Hepatocyte (in vitro differentiated cells): Measurements from ENCODE around the gene TTC32.

ENCODE experiments used
- EZH2 ChIP-seq: fragments of 200-600 bp; sonication (generic); IDR thresholded peaks from 2 replicates; pipeline ENCODE4 v1.6.1; 2016; ENCODE audit warnings: antibody characterized with exemption, mild to moderate bottlenecking, borderline replicate concordance
- EZH2phosphoT487 ChIP-seq: fragments of 200-600 bp; sonication (generic); IDR thresholded peaks from one replicate; pipeline ENCODE4 v1.6.1; 2018; ENCODE audit warnings: antibody characterized with exemption, mild to moderate bottlenecking, low read depth, moderate library complexity; ENCODE audit not compliant: unreplicated experiment, severe bottlenecking

GRCh38 chr2:19916385-19916950, 14.7 kb upstream of the TTC32 start:
- TF ChIP-seq EZH2 (no peak), EZH2phosphoT487 (no peak)
